Left renal cortex interstitium (tissue), 4 donors: ENCODE measurements around the gene MAGEB4. TPM values are rescaled to one million over a fixed set of nuclear protein-coding genes. Genes with fewer than 3 reads are reported as not detected.

Source experiments
- DNase-seq, 4 donors: peaks; one replicate each; pipeline ENCODE4 v3.0.0-alpha.2; 2013; ENCODE audit warnings: low read depth in 4 of 4, low spot score in 2 of 4, missing footprints in 1 of 4
- polyA plus RNA-seq, 4 donors: library from polyadenylated mRNA; unstranded; fragments of 120-200 nt; gene quantifications; one replicate each; pipeline ENCODE4 v1.2.1, GENCODE V29; 2013; ENCODE audit not compliant: insufficient read length in 4 of 4

The MAGEB4 gene
- polyA plus RNA-seq, 4 donors: not detected

DNA sequence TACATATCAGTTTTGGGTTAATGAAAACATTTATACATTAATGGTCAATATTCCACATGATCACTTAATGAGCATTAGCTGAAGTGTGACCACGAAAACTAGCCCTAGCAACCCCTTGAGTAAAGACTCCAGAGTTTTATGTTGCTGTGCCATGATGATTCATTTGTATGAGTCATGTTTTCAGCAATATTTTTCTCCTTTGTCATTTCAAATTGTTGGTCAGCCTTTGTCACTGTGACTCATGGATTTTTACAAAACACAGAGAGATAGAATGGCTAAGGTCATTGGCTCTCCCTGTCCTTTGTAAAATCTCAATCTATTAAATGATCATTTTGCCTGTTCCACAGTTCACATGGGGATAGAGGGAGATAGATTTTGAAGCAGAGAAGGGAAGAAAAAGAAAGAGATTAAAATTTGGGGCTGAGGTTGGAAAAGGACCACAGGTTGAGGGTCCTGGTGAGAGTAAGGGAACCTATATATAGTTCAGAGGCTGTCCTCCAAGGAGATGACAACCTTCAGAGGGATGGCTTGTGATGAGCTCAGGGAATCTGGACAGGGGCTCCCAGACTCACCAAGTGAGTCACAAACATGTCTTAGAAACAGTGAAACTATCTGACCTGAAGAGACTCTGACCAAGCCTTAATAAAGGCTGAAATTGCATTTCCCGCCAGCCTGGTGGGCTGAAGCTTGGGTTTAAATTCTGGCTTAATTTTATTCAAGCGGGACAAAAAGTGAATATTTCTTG is 41.8 kb downstream of the MAGEB4 start:
- no peak for DNase-seq

Other genes with a start within 250 kb of the MAGEB4 start
- not detected for gene MAGEB2, start 26.4 kb upstream of the MAGEB4 start, polyA plus RNA-seq
- gene MAGEB3, start 11.3 kb upstream of the MAGEB4 start, polyA plus RNA-seq: not detected
- not detected for gene MAGEB1, start 5.1 kb downstream of the MAGEB4 start, polyA plus RNA-seq
- under 1 TPM; 0.08 to 0.47 (median 0.14) TPM for gene NR0B1, start 67.4 kb downstream of the MAGEB4 start, polyA plus RNA-seq